HG02973 (cell line): ENCODE data around the gene NUCB1.
"Not testable (repeated sequence)": the region's sequence is repeated elsewhere in the genome, so short reads cannot be mapped to it uniquely, and the experiment has no call there.

ENCODE experiments used
- ATAC-seq: cut with Tn5 transposase; IDR thresholded peaks from one replicate; pipeline ENCODE4 v1.9.1; 2021; ENCODE audit warnings: moderate library complexity; ENCODE audit not compliant: unreplicated experiment

The NUCB1 gene

DNA sequence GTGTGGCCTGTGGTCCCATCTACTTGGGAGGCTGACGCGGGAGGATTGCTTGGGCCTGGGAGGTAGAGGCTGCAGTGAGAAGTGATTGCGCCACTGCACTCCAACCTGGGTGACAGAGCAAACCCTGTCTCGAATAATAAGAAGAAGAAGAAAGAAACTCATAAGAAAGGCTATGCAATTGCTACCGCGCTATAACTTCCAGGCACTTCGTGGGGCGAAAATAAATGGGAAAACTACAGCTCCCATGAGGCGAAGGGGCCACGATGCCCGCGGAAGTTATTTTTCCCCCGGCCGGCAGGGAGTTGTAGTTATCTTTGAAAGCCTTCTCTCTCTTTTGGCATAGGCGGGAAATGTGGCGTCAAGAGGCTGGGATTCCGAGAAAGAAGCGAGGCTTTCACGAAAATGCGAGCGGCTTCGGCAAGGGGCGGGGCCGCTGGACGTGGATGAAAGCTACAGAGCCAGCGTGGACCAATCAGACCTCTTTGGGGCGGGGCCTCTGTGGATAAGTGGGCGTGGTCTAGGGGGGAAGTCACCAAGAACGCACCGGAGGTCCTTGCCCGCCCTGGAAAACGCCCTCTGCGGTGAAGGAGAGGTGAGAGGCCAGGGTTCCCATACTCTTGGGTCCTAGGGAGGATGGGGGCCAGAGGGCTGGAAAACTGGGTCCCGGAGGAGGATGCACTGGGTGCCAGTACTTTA lies at the start of gene NUCB1:
TSS of gene NUCB1 (plus strand) at position 532 of the 696 bp plus-strand sequence. CDS start 485 bp downstream, outside the sequence.
- peak; percentile 80 for ATAC-seq

- ATAC-seq: no peak
Observed at GRCh38 chr19:48852292-48852691, 47.8 kb upstream of the NUCB1 start.

DNA sequence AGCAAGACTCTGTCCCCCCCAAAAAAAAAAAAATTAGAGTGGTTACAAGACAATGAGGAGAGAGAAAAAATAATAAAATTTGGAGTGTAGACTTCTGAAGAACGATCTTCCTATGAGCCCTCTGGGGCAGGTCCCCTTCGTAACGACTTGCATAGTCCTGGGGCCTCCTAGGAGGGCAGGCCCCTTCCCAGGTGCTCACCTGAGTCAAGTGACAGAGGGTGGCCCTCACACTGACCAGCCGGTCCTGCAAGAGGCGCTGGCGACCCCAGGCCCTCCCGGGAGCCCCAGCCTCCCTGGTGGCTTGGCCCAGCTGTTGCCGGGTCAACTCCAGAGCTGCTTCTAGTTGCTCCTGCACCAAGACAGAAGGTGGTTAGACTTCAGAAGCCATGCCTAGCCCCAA lies 46.6 kb upstream of the NUCB1 start:
- ATAC-seq: no peak

- no peak for ATAC-seq
Observed at GRCh38 chr19:48854103-48854502, 46.0 kb upstream of the NUCB1 start.

GRCh38 chr19:48856921-48857320 lies 43.2 kb upstream of the NUCB1 start:
- ATAC-seq: no peak

DNA sequence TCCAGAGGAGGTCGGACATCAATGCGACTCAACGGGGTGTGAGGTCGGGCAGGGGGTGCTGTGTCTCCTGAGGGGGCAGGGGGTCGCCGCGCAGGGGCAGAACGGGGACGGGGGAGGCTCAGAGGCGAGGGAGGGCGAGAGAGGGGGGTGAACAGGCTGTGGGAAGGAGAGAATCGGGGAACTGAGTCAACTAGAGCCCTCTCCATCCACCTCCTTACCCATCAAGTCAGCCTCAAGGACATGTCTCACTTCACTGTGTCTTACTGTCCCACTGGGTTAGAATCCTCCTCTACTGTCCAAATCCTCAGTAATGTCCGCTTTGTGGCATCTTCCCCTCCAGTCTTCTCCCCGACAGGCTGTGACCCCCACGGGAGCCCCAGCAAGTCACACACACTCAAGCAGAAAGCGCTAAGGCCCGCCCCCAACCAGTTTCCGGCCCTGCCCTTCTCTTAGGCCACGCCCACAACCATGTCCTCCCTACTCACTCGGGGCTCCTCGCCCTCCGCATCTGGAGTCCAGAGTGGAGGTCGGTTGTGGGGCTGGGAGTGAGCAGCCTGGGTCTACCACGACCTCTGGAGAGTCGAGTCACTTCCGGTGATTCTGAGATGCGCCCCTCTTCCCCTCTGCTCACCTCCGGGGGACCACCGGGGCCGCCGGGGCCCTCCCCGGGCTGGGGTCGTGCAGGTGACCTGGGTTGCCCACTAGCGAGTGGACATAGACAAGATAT lies 41.0 kb upstream of the NUCB1 start:
- no peak for ATAC-seq

DNA sequence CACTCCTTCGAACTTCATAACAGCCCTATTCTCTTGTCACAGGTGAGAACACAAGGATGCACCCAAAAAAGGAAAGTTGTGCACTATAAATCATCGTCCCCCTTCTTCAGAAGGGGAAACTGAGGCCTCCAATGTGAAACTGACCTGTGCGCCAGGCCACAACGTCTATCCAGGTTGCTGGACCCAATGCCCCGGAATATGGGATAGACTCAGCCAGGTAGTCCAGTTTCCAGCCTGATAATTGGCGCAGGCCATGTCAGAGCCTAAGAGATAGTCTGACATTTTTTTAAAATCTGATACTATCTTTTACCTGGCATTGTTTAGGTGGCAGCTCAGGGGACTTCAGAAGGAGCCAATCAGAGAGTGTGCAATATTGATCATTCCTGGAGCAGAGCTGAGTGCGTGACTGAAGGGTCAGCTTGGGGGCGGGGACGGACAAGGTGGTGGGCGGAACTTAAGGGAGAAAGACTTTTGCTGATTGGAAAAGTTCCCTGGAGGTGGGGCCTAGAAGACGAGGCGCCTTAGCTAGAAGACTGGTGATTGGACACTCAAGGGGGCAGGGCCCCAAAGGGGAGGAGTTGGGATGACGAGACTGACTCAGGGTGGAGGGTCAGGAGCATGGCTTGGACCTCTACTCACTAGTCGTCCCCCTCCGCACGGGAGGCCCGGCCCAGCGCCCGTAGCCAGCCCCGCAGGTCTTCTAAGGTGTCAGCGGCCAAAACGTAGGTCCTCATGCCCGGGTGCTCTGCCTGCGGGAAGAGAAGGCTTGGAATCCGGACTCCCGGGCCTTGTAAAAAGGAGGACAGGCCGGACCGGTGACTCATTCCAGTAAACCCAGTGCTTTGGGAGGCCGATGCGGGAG lies 40.2 kb upstream of the NUCB1 start:
- no peak for ATAC-seq

DNA sequence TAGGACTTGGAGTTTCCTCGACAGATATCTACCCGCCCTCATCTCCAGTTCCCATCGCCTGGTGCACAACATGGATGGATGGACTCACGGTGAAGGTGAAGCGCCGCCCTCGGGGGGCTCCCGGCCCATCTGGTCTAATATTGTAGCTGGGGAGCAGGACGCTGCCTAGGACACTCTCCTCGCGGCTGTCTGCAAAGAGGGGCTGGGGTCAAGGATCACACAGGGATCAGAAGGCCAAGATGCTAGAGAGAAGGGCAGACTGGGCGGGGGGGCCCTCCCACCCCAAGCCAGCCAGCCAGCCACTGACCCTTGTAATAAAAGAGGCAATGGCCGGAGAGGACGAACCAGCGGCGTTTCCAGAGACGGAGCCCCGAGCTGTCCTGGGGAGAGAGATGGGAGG lies 38.8 kb upstream of the NUCB1 start:
- no peak for ATAC-seq

DNA sequence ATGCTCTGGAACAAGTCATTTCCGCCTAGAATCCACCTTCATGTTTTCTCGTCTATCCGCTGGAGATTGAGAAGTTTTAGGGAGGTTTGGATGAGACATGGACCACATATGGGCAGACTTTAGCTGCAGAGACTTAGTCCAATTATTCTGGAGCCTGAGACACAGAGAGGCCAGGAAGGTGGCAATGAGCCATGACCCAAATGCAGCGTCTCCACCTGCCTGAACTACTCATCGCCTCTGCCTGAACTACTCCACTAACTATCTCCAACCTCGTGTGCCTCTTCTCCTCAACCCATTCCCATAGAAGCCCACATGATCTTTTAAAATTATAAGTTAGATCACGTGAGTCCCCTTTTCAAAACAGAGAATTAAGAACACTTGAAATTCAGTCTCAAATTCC lies 37.3 kb upstream of the NUCB1 start:
- ATAC-seq: no peak

DNA sequence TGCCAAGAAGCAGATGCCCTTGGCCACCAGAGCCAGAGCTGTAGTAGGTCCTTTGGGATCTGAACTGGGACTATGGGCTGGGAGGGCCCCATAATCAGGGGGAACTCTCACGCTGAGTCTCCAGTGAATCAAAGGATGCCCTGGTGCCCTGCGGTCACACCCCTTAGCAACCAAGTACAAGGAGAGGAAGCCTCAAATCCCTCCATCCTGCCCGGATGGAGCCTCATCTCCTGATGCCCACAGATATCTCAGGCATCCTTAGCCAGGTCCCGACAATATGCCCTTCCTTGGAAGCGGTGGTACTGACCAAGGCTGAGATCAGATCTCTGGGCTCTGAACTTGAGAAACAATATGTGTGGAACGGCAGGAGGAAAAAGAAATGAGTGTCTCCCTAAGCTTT lies 33.4 kb upstream of the NUCB1 start:
- ATAC-seq: no peak

GRCh38 chr19:48867123-48867745 lies 32.9 kb upstream of the NUCB1 start:
- ATAC-seq: no peak

DNA sequence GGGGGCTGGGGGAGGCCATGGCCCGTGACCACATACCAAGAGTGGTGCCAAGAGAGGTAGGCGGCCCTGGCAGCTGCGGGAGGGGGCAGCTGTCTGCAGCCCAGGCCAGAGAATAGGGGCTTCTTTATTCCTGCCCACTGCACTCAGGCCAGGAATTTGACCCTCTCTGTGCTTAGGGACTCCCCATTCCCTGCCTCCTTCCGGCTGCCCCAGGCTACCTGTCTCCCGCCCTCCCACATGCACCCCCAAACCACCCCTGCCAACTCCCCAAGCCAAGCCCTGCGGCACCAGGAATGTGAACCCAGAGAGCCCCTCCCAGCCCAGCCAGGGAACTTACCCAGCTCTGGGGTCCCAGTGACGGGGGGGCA lies 32.4 kb upstream of the NUCB1 start:
- no peak for ATAC-seq

DNA sequence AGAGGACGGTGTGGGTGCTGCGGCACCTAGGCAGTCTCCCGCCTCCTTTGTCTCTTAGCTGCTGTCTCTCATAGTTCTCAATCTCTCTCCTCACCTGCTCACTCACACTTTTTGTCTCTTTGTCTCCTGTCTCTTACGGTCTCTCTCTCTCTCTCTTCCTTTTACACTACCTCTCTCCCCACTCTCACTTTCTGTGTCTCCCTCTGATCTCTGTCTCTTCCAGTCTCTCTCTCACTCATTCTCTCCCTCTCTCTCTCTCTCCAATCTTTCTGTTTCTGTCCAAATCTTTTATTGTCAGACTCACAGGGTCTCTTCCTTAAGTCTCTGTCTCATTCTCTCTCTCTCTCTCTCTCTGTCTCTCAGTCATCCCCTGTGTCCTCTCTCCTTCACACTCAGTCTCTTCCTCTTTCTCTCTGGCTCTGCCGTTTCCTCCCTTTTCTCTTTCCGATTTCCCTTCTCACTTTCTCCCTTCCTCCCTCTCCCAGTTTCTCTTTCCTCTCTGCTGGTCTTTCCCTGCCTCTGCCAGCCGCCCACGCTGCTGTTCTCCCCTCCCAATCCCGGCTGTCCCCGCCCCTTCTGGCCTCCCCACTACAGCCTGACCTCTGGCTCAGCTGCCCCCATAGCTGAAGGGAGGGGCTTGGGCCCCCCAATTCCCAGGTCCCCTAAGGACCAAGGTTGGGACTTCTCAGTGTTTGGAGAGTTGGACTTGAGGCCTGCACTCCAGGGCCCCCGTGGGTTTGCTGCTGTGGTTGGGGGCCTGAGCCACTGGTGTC lies 31.8 kb upstream of the NUCB1 start, which contains the start of gene PLEKHA4:
TSS of gene PLEKHA4 (minus strand) at position 504 of the 773 bp plus-strand sequence. CDS start 997 bp downstream, outside the sequence.
- ATAC-seq: no peak

GRCh38 chr19:48870048-48870447 lies 30.1 kb upstream of the NUCB1 start:
- no peak for ATAC-seq

DNA sequence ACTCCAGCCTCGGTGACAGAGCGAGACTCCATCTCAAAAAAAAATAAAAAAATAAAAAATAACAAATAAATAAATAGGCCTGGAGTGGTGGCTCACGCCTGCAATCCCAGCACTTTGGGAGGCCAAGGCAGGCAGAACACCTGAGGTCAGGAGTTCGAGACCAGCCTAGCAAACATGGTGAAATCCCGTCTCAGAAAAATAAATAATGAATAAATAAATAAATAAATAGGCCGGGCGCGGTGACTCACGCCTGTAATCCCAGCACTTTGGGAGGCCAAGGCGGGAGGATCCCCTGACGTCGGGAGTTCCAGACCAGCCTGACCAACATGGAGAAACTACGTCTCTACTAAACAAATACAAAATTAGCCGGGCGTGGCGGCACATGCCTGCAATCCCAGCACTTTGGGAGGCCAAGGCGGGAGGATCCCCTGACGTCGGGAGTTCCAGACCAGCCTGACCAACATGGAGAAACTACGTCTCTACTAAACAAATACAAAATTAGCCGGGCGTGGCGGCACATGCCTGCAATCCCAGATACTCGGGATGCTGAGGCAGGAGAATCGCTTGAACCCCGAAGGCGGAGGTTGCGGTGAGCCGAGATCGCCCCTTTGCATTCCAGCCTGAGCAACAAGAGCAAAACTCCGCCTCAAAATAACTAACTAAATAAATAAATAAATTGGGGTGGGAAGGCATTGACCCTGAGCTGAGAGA lies 28.5 kb upstream of the NUCB1 start:
- not testable (repeated sequence) for ATAC-seq

DNA sequence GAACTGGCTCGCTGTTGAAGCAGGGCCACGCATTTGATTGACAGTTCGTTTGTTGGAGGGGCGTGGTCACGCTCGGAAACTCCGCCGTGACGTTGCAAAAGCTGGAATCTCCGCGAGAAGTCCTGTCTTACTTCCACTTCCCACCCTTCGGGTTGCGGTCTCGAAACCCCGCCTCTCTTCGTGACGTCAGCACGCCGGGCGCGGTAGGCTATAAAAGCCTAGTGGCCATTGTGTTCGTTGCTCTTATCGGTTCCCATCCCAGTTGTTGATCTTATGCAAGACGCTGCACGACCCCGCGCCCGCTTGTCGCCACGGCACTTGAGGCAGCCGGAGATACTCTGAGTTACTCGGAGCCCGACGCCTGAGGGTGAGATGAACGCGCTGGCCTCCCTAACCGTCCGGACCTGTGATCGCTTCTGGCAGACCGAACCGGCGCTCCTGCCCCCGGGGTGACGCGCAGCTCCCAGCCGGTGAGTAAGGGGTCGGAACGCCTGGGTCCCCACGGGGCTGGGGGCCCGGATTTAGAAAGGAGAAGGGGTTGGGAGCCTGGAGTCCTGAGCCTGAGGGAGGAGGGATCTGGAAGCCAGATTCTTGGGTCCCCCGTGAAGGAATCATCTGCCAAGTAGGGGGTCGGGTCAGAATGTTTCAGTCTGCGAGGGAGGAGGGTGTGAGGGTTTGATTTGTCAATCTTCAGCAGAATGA lies 27.8 kb upstream of the NUCB1 start, which contains the start of gene PPP1R15A:
TSS of gene PPP1R15A (plus strand) at position 240 of the 702 bp plus-strand sequence. CDS start 813 bp downstream, outside the sequence.
- ATAC-seq: peak; percentile 31

GRCh38 chr19:48872884-48873475 lies 27.1 kb upstream of the NUCB1 start:
- no peak for ATAC-seq

GRCh38 chr19:48873476-48874302 lies 26.4 kb upstream of the NUCB1 start:
- no peak for ATAC-seq
